GM13976 (cell line): ENCODE data around the gene PPP3R2.

ENCODE experiments used
- DNase-seq: peaks from one replicate; pipeline ENCODE4 v3.0.0; 2012; ENCODE audit warnings: low spot score
- in situ Hi-C: fragments of 300-500 bp; cut with MboI; formaldehyde crosslinking; loops from one replicate; pipeline ENCODE4 v1.12.0; 2022; ENCODE audit warnings: low sequenced_read_pairs, mixed read lengths, inconsistent platforms; ENCODE audit not compliant: unreplicated experiment
- TF ChIP-seq, protein P1 (sequence below): IDR thresholded peaks from 2 replicates; pipeline ENCODE4 v1.5.1; 2012; ENCODE audit warnings: borderline replicate concordance, mild to moderate bottlenecking; ENCODE audit not compliant: insufficient read depth; ENCODE audit errors: extremely low read depth, missing control alignments, control extremely low read depth

Gene PPP3R2

GRCh38 chr9:101543098-101543735 is 51.6 kb downstream of the PPP3R2 start:
- TF ChIP-seq, protein P1, sequence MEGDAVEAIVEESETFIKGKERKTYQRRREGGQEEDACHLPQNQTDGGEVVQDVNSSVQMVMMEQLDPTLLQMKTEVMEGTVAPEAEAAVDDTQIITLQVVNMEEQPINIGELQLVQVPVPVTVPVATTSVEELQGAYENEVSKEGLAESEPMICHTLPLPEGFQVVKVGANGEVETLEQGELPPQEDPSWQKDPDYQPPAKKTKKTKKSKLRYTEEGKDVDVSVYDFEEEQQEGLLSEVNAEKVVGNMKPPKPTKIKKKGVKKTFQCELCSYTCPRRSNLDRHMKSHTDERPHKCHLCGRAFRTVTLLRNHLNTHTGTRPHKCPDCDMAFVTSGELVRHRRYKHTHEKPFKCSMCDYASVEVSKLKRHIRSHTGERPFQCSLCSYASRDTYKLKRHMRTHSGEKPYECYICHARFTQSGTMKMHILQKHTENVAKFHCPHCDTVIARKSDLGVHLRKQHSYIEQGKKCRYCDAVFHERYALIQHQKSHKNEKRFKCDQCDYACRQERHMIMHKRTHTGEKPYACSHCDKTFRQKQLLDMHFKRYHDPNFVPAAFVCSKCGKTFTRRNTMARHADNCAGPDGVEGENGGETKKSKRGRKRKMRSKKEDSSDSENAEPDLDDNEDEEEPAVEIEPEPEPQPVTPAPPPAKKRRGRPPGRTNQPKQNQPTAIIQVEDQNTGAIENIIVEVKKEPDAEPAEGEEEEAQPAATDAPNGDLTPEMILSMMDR: no peak
- in situ Hi-C loops: no loop called here
- DNase-seq: no peak
